ENCODE measurements around the gene TBC1D23. TPM values are rescaled to one million over a fixed set of nuclear protein-coding genes. Genes with fewer than 3 reads are reported as not detected.
A peak's percentile ranks its signal among the peaks of the same experiment; 100 is the strongest.
"Not testable (repeated sequence)": the region's sequence is repeated elsewhere in the genome, so short reads cannot be mapped to it uniquely, and the experiment has no call there.

The TBC1D23 gene
- total RNA-seq, 1 donor = 76.4 TPM

DNA sequence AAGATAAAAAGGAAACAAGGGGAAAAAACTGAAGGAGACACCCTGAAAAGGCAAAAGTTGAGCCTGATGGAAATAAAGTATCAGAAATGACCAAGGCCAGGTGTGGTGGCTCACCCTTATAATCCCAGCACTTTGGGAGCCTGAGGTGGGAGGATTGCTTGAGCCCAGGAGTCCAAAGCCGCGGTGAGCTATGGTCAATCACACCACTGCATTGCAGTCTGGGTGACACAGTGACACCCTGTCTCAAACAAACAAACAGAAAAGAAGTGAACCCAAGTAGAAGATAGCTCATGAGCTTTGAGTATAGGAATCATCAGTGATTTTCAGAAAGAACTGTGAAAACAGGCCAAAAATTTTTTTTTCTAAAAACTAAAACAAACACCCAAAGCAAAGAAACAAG is 26.4 kb upstream of the TBC1D23 start:
- no peak for DNase-seq (ENCODE audit: low read depth)
- TF ChIP-seq, protein P1, sequence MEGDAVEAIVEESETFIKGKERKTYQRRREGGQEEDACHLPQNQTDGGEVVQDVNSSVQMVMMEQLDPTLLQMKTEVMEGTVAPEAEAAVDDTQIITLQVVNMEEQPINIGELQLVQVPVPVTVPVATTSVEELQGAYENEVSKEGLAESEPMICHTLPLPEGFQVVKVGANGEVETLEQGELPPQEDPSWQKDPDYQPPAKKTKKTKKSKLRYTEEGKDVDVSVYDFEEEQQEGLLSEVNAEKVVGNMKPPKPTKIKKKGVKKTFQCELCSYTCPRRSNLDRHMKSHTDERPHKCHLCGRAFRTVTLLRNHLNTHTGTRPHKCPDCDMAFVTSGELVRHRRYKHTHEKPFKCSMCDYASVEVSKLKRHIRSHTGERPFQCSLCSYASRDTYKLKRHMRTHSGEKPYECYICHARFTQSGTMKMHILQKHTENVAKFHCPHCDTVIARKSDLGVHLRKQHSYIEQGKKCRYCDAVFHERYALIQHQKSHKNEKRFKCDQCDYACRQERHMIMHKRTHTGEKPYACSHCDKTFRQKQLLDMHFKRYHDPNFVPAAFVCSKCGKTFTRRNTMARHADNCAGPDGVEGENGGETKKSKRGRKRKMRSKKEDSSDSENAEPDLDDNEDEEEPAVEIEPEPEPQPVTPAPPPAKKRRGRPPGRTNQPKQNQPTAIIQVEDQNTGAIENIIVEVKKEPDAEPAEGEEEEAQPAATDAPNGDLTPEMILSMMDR (IDR thresholded peaks at IDR 0.05; ENCODE audit: insufficient read depth, low read length) = no peak
- no peak overlapping the region for H3K4me3 ChIP-seq (ENCODE audit: low read depth, low read length)

DNA sequence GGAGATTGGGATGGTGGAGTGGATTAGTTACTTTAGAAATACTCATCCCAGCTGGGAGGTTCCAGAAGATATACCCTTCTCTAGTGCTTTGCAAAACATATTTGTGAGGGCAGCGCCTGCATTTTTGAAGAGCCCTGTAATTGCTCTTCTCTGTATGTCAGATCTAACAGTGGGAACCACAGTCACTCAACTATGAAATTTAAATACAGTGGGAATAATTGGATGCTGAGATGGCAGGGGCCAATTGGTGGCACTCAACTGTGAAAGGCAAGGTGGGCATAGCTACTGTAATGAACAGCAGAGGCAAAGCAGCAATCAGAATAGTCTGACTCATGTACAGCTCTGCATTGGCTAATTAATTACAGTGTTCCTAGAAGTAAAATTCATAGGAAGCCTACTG is 22.2 kb upstream of the TBC1D23 start:
- no peak for DNase-seq (ENCODE audit: low read depth)
- no peak overlapping the region for H3K4me3 ChIP-seq (ENCODE audit: low read depth, low read length)
- TF ChIP-seq, protein P1 (IDR thresholded peaks at IDR 0.05; ENCODE audit: insufficient read depth, low read length) = no peak

DNA sequence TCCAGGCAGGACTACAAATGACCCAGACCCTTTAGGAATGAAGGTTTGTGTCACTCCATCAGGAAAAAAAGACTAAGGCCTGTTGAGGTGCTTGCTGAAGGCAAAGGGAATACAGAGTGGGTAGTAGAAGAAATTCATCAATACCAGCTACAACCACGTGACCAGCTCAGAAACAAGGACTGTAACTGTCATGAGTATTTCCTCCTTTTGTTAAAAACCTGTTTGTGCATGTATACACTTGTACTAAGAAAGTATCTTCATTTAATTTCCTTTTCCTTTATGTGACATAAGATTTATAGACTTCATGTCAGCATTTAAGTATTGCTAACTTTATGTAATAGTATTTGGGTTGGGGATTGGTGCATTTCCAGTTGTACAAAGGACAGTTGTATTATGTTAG is 18.3 kb upstream of the TBC1D23 start:
- DNase-seq (ENCODE audit: low read depth); H3K4me3 ChIP-seq (ENCODE audit: low read depth, low read length): not testable (repeated sequence)

DNA sequence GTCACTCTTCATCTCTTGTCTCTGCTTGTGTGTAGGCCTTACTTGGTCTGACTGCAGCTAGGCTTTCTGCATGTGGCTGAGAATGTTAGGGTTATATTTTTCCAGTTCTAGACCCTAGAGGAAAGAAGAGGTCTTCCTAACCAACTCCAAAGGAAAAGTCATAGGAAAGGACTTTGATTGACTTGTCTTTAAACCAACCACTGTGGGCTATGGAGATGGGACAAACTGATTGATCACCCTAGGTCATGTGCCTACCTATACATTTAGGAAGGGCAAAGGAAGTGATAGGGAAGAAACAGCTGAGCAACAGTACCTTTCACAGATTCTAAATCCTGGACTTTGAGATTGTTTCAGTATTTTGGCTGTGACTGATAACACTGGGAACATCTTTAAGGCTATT is 16.5 kb upstream of the TBC1D23 start:
- H3K4me3 ChIP-seq (ENCODE audit: low read depth, low read length) = no peak overlapping the region
- TF ChIP-seq, protein P1 (IDR thresholded peaks at IDR 0.05; ENCODE audit: insufficient read depth, low read length) = no peak
- no peak for DNase-seq (ENCODE audit: low read depth)

DNA sequence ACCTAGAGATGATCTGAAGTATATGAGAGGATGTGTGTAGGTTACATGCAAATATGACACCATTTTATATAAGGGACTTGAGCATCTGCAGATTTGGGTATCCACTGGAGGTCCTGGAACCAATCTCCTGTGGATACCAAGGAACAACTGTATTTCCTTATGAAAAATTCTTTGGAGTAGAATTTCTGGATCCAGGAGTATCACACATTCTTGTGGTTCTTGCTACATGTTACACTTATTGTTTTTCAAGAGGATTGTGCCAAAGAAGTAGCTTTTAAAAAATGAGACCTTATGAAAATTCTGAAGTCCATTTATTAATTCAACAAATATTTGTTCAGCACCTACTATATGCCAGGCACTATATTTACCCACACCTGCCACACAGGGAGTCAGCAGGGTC is 15.7 kb upstream of the TBC1D23 start:
- H3K4me3 ChIP-seq (ENCODE audit: low read depth, low read length) = no peak overlapping the region
- TF ChIP-seq, protein P1 (IDR thresholded peaks at IDR 0.05; ENCODE audit: insufficient read depth, low read length) = no peak
- peak; percentile 64 for DNase-seq (ENCODE audit: low read depth)

DNA sequence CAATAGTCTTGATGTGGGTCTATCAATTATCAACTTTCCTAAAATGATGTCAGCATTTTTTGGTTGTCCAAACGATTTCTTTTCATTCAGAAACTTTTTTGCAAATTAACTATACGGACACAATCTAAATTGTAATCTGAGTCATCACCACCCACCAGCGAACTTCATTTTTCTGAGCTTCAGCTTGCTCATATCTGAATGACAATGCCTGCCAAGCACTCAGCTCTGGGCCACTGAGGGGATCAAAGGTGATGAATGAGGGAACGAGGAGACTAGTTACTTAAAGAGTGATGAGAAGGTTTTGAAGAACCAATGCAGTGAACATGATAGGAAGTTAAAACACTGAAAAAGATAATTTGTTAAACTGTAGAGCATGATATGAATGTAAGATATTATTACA is 14.9 kb upstream of the TBC1D23 start:
- TF ChIP-seq, protein P1 (IDR thresholded peaks at IDR 0.05; ENCODE audit: insufficient read depth, low read length) = no peak
- no peak overlapping the region for H3K4me3 ChIP-seq (ENCODE audit: low read depth, low read length)
- DNase-seq (ENCODE audit: low read depth) = peak; percentile 27

DNA sequence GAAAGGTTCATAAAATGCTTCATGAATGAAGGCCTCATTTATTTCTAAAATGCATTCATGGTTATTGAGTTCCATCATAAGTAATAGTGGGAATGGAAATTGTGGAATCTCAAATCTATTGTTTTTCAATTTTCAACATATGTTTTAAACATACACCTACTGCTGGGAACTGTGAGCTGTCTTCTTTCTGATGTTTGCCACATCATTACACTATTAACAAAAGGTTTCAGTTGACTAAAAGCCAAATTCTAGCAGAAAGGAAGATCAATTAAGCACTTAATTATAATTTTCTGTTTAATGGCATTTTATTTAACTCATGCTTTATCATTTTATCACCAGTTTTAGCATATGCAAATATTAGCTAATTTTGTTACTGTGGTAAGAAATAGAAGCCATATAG is 13.8 kb upstream of the TBC1D23 start:
- DNase-seq (ENCODE audit: low read depth) = no peak
- no peak overlapping the region for H3K4me3 ChIP-seq (ENCODE audit: low read depth, low read length)
- TF ChIP-seq, protein P1 (IDR thresholded peaks at IDR 0.05; ENCODE audit: insufficient read depth, low read length) = no peak

All from fibroblast of the aortic adventitia (primary cell).